HG03064 (cell line): Measurements from ENCODE around the gene IFITM1.

Experiments
- ATAC-seq: cut with Tn5 transposase; IDR thresholded peaks from one replicate; pipeline ENCODE4 v1.9.1; 2021; ENCODE audit warnings: low read depth; ENCODE audit not compliant: unreplicated experiment

The IFITM1 gene

DNA sequence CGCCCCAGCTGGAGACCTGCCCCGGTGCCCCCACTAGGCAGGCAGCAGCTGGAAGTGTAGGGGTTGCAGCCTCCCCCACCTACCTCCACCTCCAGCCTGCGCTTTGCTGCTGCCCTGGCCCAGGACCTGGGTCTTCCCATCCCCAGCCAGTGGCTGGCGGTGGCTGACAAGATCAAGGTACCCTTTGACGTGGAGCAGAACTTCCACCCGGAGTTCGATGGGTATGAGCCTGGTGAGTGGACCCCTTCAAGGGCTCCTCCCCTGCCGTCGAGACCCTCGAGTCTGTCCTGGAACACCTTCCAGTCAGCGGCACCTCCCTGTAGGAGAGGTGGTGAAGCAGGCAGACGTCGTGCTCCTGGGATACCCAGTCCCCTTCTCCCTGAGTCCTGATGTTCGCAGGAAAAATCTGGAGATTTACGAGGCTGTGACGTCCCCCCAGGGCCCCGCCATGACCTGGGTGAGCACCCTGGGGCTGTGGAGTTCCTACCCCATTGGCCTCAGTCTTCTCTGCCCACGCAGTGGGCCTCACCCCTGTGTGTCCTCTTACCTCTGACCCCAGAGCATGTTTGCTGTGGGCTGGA lies 20.5 kb upstream of the IFITM1 start:
- ATAC-seq, result no peak

DNA sequence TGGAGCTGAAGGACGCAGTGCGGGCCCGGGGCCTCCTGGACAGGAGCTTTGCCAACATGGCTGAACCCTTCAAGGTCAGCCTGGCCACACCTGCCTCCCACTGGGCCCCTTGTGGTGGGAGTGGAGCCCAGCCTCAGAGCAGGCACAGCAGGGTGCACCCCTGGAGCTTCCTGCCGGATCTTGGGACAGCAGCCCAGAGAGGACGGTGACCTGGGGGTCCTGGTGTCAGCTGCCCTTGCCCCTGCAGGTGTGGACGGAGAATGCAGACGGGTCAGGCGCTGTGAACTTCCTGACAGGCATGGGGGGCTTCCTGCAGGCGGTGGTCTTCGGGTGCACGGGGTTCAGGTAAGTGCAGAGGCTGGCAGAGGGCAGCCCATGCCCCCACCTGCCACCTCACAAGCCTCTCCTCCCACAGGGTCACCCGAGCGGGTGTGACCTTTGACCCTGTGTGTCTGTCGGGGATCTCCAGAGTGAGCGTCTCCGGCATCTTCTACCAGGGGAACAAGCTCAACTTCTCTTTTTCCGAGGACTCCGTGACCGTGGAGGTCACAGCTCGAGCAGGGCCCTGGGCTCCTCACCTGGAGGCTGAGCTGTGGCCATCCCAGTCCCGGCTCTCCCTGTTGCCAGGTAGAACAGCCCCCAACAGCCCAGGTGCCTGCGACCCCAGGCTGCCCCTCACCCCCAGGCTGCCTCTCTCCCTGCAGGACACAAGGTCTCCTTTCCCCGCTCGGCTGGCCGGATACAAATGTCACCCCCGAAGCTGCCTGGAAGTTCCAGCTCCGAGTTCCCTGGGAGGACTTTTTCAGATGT lies 19.8 kb upstream of the IFITM1 start:
- no peak for ATAC-seq

DNA sequence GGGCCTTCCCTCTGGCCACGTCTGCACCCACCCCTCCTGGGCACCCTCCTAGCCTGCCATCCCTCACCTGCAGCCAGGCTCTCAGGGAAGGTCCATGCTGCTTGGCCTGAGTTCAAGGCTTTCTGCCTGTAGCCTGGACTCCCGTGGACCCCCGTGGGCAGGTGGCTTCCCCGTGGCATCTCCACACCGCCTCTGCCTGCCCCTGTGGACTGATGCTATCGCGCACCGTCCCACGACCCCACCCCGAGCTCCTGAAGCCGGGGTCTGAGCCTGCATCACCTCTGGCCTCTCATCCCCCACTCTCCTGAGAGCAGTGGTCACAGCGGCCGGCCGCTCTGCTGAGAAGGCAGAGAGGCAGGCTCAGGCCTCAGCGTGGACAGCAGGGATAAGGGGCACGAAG lies 19.1 kb upstream of the IFITM1 start:
- ATAC-seq, result no peak

DNA sequence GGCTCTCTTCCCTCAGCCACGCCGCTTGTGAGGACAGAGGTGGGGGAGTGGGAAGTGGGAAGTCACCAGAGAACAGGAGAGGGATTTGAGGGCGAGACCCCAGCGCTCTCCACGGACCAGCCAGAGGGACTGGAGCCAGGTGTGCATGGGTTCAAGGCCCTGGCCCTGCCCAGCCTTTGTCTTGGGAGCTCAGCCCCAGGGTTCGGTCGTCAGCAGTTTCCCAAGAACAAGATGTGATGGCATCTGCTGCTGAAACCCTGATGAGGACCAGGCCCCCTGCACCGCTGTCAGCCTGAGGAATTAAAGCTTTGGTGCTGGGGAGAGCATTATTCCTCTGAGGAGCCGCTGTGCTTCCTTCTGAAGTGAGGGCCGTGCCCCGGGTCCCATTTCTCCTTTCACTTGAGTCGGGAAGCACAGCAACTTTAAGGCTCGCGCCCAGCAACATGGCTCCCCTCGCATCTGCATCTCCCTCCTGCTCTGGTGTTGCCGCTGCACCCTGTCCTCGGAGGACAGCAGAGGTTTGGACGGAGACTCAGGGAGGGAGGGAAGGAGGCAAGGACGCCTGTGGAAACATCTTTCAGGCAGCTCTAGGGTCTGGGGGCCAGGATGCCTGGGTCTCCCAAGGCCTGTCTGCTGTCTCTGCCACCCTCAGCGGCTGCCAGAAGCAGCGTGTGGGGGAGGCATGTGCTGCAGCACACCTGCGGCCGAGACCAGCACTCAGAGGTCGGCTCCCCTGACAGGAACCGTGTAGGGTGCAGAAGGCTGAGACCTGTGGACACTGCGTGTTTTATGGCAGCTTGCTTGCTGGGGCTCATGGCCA lies 18.3 kb upstream of the IFITM1 start:
- no peak for ATAC-seq

DNA sequence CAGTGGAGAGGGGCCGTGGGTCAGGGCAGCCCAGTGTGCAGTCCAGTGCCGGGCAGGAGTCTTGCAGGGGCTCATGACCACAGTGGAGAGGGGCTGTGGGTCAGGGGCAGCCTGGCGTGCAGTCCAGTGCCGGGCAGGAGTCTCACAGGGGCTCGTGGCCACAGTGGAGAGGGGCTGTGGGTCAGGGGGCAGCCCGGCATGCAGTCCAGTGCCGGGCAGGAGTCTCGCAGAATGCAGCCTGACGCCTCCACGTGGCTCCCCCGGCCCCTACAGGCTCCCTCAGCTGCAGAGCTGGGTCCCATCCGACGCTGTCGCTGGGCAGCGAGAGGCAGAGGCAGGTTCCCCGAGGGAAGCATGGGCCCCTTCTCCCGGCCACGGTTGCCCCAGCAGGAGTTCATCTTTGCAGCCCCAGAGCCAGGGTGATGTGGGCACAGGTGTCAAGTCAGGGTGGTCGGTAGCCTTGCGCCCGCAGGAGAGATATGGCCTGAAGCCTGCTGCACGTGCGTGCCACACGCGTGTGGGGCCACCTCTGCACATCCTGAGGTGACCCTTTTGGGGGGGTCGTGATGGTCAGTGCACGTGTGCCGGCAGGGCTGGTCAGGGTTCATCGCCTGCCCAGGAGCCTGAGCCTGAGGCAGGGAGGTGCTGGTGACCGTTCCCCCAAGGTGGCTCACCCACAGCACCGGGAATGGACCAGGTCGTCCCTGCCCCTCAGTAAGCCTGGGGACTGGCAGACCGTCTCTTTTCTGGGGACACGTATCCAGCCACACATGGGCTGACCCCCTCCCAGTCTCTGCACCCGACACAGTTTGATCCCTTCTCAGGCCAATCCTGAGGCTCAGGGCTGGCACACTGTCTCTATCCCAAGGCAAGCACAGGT lies 17.4 kb upstream of the IFITM1 start:
- ATAC-seq, result no peak

DNA sequence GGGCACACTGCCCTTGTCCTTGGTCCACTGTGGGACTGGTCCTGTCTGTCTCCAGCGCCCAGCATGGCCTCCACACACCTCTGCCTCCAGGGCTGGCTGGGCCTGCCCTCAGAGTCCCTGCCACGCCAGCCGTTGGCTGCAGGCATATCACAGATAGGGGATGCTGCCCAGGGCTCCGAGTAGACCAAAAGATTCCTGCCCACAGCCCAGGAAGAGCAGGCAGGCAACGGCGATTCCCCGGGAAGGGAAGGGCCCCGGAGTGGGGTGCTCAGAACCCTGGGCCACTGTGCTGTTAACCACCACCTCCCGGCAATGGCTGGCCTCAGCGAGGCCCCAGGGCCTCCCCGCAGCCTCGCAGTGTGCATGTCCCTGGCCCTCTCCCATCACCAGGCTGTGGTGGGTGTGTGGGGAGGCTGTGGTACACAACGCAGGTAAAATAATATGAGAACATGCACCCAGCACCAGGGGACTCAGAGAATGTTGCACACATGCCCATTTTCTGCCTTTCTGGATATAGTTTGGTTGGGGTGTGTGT lies 16.7 kb upstream of the IFITM1 start:
- no peak for ATAC-seq

DNA sequence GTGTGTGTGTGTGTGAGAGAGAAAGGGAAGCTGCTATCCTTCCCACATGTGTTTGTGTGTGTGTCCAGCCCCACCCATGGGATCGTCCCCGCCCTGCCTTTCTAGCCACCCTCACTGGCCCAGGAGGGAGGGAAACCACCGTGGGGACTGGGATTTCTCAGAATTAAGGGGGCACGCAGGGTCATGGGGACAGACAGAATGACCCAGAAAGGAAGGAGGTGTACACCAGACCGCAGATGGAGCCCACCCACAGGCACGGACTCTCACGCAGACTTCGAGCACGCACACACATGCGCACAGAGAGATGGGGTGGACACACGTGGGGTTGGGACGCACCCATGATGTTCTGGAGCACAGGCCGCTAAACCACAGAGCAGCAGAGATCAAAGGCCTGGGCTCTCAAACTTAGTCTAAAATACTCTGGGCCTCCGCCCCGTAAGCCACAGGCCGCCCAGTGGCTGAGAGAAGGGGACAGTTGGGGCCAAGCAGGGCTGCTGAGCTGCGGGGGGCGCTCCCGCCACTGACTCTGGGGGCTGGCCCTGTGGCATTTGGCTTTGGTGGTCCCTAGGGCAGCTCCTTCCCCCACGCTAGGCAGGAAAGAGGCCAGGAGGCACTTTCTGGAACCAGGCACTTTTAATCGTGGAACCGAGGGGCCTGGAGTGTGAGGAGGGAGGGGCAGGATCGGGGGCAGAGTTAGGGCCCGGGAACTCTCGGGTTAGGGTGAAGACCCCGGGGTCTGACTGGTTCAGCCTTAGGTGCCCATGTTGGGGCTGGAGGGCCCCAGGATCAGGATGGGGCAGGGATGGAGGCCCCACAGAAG lies 16.0 kb upstream of the IFITM1 start:
- no peak for ATAC-seq

DNA sequence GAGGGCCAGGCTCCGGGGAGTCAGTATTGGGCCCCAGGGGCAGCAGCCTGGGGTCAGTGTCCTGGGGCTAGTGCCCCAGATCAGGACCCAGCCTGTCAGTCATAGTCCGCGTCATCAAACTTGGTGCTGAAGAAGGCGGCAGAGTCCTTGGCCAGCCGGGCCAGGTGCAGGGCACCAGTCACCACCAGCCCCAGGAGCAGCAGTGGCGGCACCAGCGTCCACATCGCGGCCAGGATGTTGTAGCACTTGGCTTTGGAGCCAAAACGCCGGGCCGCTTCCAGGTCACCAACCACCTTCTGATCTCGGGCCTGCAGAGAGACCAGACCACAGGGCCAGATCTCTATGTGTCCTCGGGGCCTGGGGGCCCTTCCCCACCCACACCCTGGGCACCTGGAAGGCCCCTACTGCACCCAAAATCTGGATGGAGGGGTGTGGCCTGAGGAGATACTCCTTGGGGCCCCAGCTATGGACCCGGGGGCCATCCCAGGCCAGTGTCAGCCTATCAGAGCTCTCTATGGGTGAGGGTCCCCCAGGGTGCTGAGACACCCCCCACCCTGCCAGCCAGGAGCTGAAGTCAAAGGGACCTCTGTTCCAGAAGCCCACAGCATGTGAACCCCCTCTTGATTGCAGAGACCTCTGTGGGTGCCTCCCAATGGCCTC lies 15.3 kb upstream of the IFITM1 start:
- no peak for ATAC-seq

DNA sequence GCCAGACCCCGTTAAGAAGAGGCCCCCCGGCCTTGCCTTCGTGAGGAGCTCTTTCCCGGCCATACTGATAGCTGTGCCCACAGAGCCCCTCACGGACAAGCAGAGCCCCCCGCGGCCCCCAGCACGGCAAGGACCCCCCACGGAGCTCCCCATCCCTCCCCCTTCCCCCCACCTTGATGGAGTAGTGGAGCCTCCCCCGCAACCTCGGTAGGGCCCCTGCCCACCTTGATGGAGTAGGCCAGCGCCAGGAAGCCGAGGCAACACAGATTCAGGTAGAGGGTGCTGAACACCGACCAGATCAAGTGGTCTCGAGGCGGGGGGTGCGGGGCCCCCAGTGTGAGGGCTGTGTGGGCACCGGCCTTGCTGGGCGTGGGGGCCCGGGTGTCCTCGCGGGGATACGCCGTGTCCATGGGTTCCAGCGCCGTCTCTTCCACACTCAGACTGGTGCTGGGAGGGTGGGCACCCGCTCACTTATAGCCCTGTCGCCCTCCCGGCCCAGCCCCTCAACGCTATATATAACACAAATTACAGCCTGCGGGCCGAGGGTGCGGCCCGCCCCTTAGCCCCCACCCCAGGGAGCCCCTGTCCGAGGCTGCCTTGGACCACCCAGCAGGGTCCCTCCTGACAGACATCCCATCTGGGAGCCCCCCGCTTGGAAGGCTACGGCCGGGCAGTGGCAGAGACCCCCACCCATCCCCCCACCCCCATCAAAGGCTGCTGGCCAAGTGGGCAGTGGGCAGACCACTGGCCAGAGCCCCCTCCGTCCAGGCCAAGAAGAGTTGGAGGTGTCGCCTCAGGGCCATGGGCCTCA lies 14.6 kb upstream of the IFITM1 start, which contains the start of gene IFITM5:
Gene IFITM5, minus strand, starts transcription at position 446 of the 811 bp plus-strand sequence. Its CDS starts 36 bp downstream, at position 410.
- ATAC-seq, result no peak

DNA sequence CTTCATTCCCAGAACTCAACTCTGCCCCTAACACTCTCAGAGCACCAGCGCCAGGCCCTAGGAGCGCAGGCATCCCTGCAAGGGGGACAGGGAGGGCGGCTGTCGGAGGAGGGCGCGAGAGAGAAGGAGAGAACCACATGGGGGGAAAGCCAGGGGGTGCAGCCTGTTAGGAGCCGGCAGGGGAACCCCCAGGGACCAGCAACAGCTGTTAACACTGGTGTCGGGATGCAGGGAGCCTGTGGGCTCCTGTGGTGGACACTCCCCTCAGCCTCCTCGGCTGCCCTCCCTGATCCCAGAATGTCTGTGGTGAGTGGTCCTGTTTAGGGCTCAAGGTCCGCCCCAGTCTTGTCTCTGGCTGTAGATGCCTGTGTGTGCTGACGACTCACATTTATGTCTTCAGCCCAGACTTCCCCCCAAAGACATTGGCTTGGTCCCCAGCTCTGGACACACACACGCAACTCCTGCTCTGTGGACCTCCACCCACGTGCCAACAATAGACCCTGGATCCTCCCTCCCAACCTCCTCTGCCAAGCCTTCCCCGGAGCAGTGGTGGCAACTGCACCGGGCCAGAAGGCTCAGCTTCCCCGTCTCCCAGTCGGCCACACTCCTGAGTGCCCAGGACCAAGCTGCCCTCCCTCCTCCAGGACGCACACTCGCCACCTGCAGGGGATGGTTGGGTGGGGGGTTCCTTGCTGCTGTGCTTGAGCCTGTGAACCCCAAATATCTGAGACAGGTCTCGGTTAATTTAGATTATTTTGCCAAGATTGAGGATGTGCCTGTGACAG lies 13.7 kb upstream of the IFITM1 start:
- ATAC-seq, result no peak

DNA sequence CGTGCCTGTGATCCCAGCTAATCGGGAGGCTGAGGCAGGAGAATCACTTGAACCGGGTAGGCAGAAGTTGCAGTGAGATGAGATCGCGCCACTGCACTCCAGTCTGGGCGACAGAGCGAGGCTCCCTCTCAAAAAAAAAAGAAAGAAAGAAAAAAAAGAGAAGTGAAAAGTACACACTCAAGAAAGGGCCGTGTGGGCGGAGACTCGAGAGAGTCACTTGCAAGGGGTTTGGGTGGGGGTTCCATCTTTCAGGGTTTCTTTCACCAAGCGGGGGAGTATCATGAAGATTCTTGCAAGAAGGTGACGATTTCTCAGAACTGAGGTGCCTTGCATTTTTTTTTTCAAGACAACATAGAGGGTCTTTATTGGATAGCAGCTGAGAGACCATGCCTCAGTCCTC lies 10.5 kb upstream of the IFITM1 start:
- ATAC-seq, result no peak

DNA sequence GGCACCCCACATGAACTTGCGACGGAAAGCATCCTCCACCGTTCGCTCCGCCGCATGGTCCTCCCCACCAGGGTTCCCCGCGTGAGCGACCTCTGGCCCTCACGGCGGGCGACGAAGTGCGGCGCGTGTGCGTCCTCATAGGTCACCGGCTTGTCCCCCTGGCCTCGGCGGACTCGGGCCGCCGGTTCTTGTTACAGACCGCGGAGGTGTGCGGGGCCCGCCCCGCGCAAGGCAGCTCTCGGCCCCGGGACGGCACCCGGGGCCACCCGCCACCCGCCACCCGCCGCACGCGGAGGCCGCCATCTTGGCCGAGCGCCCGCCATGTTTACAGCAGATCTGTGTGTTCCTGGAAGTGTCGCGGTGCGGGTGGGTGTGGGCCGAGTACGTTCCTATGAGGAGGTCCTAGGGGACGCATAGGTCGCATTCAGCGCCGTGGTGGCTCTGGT lies 9.8 kb upstream of the IFITM1 start:
- no peak for ATAC-seq

DNA sequence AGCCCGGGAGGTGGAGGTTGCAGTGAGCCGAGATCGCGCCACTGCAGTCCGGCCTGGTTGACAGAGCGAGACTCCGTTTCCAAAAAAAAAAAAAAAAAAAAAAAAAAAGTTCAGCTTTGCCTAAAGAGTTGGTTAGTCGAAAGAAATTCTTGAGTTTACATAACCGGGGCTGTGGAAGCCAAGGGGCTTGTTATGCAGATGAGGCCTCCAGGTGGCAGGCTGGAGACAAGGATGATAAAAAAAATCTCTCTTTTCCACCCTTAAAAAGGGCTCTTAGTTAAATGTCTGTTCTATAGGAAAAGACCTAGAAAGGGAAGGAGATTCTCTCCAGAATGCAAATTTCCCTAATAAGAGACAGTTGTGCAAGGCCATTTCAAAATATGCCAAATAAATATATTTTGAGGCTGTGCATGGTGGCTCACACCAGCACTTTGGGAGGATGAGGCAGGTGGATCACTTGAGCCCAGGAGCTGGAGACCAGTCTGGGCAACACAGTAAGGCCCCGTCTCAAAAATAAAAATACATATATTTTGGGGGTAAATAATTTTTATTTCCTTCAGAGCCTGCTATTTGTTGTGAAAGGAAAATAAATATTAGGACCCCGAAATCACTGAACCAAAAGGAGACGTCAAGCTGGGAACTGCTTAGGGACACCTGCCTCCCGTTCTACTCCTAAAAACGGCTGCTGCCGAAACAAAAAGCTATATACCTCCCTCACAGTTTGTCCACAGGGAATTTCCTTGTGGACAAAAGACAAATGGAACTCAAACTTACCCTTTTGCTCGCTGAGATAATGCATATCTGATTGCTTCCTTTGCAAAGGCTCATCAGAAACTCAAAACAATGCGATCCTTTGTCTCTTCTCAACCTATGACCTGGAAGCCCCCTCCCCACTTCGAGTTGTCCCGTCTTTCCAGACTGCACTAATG lies 8.7 kb upstream of the IFITM1 start:
- ATAC-seq, result no peak

DNA sequence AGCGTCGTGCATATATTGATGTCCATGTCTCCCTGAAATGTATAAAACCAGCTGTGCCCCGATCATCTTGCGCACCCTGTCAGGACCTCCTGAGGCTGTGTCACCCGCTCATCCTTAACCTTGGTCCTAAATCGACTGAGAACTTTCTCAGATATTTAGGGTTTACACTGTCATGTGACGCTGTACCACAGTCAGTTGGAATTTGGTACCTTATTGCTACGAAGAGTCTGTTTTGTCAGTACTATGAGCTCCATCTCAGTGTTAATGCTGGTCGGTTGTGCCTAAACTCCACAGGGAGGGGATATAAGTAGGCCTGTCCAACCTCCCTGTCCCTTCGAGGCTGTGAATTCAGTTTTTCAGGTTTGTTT lies 8.0 kb upstream of the IFITM1 start:
- no peak for ATAC-seq

DNA sequence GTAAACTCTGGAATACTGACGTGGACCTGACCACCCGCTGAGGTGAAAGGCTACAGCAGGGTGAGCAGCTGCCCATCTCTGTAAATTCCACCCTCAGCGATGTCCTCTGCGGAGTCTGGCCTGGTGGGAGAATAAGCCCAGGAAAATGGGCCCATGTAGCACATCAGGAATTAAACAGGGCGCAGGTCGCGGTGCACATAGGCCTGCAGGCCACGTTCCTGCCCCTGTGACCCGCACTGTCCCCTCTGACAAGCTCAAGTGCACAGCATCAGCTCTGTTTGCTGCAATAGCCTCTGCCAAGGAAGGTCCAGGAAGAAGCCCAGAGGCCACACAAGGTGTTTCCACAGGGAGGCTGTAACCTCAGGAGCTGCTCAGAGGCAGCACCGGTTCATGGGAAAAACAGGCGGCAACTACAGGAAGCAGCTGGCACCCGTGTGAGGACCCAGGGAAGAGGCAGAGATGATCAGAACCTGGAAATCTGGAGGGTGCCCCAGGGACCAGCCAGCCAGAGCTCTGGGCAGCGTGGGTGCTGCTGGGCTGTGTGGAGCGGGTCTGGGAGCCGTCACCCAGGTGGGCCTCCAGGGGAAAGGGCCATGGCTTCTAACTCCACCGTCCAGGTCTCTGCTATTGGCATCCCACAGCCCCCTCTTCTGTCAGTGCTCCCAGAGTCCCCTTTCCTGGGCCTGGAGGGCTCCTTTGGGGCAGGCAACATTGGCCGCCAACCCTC lies 7.0 kb upstream of the IFITM1 start:
- ATAC-seq, result no peak
